ENCODE data around the gene ADGRG4.

GRCh38 chrX:136453114-136453513, 152.4 kb downstream of the ADGRG4 start:
- TF ChIP-seq CTCF (IDR thresholded peaks at IDR 0.05) (no peak), POLR2A (IDR thresholded peaks at IDR 0.05) (no peak)

Measured in testis (tissue), 2 donors.